Skin of body (tissue), 1 donor: Measurements from ENCODE around the gene PFDN5. TPM values are rescaled to one million over a fixed set of nuclear protein-coding genes. Genes with fewer than 3 reads are reported as not detected.

ENCODE experiments used
- total RNA-seq: library from RNA; depleted of rRNA; stranded (reverse); fragments of >200 nt; gene quantifications from one replicate; pipeline ENCODE4 v1.2.3, GENCODE V29; 2014

Gene PFDN5
- total RNA-seq, 1 donor from 2014 or later: 421 TPM

Other genes starting within 250 kb of the PFDN5 start
- gene TNS2, start 245.5 kb upstream of the PFDN5 start, total RNA-seq: 28.9 TPM
- gene SPRYD3, start 216.2 kb upstream of the PFDN5 start, total RNA-seq: 13.1 TPM
- gene IGFBP6, start 197.9 kb upstream of the PFDN5 start, total RNA-seq: 27.7 TPM
- gene SOAT2, start 192.1 kb upstream of the PFDN5 start, total RNA-seq: not detected
- 18.1 TPM for gene ZNF740, start 114.8 kb upstream of the PFDN5 start, total RNA-seq
- 75.0 TPM for gene CSAD, start 114.6 kb upstream of the PFDN5 start, total RNA-seq
- gene ITGB7, start 88.3 kb upstream of the PFDN5 start, total RNA-seq: 2.5 TPM
- gene RARG, start 63.3 kb upstream of the PFDN5 start, total RNA-seq: 65.2 TPM
- 5.6 TPM for gene ESPL1, start 27.2 kb upstream of the PFDN5 start, total RNA-seq
- 19.8 TPM for gene MYG1, start 4.2 kb downstream of the PFDN5 start, total RNA-seq
- gene AAAS, start 26.1 kb downstream of the PFDN5 start, total RNA-seq: 28.0 TPM
- gene SP7, start 40.8 kb downstream of the PFDN5 start, total RNA-seq: 0.30 TPM
- 43.6 TPM for gene SP1, start 84.6 kb downstream of the PFDN5 start, total RNA-seq
- gene AMHR2, start 128.3 kb downstream of the PFDN5 start, total RNA-seq: not detected
- 18.2 TPM for gene PRR13, start 146.2 kb downstream of the PFDN5 start, total RNA-seq
- gene PCBP2, start 156.6 kb downstream of the PFDN5 start, total RNA-seq: 304 TPM
- 12.8 TPM for gene MAP3K12, start 203.9 kb downstream of the PFDN5 start, total RNA-seq
- gene TARBP2, start 205.7 kb downstream of the PFDN5 start, total RNA-seq: 23.8 TPM
- 0.59 TPM for gene NPFF, start 211.9 kb downstream of the PFDN5 start, total RNA-seq